Right atrium auricular region (tissue), 2 donors: ENCODE results near the gene MBD4. TPM values are rescaled to one million over a fixed set of nuclear protein-coding genes. Genes with fewer than 3 reads are reported as not detected.

Experiments used
- DNase-seq: peaks from one replicate; pipeline ENCODE4 v3.0.0-alpha.2; 2019; ENCODE audit warnings: low spot score
- H3K27ac ChIP-seq, 2 donors: fragments of 200-600 bp; sonication (generic); 1 replicate in 1 of 2; 2 replicates in 1 of 2; pipeline ENCODE4 v1.5.1; 2016 to 2019
- H3K27me3 ChIP-seq, 2 donors: fragments of 200-600 bp; sonication (generic); one replicate each; pipeline versions ENCODE4 v1.5.1 to v1.6.0; 2017 to 2019
- H3K36me3 ChIP-seq: fragments of 200-600 bp; sonication (generic); one replicate; pipeline ENCODE4 v1.5.1; 2016
- H3K4me1 ChIP-seq, 2 donors: fragments of 200-600 bp; sonication (generic); one replicate each; pipeline versions ENCODE4 v1.5.1 to v1.6.0; 2017 to 2019
- H3K4me3 ChIP-seq, 2 donors: fragments of 200-600 bp; sonication (generic); 1 replicate in 1 of 2; 2 replicates in 1 of 2; pipeline ENCODE4 v1.5.1; 2017 to 2019; ENCODE audit warnings: mild to moderate bottlenecking in 1 of 2, moderate library complexity in 1 of 2
- H3K9me3 ChIP-seq, 2 donors: fragments of 200-600 bp; sonication (generic); one replicate each; pipeline ENCODE4 v1.5.1; 2019
- total RNA-seq, 2 donors: library from RNA; depleted of rRNA; stranded (reverse); fragments of >200 nt; gene quantifications; one replicate each; pipeline ENCODE4 v1.1.0, GENCODE V29; 2016
- TF ChIP-seq, protein P1 (sequence below), 2 donors: fragments of 200-600 bp; sonication (generic); IDR thresholded peaks; one replicate each; pipeline ENCODE4 v1.5.1; 2019; ENCODE audit warnings: antibody characterized with exemption in 2 of 2

Gene MBD4
- total RNA-seq, 2 donors from 2014 or later = 17.8 to 26.4 TPM

DNA sequence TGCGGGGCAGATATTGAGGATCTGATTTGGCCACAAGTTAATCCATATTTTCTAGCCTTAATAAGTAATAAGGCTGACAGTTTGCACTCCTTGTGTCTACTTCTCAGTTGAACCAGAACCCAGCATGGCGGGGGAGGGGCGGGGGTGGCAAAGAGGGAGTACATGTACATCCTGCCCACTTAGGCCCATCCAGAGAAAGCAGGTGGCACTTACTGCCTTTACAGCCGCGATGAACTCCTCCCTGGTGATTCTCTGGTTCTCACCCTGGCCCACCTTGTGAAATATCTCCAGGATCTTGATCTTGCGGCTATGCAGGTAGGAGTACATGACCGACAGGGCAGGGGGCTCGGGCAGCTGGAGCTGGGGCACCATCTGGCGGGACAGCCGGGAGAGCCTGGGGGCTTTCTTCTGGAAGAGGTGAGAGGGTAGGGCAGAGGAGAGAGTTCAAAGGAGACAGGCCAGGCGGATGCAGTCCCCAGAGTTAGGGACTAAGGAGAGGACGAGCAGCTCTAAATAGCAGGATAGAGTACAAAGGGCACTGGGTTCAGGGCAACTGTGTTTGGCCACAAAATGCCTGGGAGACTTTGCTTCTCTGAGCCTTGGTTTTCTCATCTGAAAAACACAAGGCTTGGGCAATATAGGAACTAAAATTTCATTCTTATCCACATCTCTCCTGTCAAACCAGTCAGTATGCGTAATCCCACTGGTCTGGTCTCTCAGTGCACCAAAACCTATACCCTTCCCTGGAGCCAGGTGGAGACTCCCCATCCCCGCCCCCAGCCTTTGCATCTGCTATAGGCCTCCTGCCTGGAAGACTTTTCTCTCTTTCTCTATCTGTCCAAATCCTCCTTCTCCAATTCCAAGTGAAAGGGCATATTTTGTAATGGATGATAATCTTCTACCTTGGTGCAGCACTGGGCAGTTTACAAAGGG lies 21.4 kb downstream of the MBD4 start:
- H3K27me3 ChIP-seq = no peaks in the 10 kb centered on the region
- no peaks in the 10 kb centered on the region for H3K36me3 ChIP-seq
- H3K27ac ChIP-seq = peak overlapping the region in 1 of 2 donors; percentile 28
- H3K9me3 ChIP-seq = no peaks in the 10 kb centered on the region
- no peak overlapping the region for H3K4me3 ChIP-seq
- TF ChIP-seq, protein P1, sequence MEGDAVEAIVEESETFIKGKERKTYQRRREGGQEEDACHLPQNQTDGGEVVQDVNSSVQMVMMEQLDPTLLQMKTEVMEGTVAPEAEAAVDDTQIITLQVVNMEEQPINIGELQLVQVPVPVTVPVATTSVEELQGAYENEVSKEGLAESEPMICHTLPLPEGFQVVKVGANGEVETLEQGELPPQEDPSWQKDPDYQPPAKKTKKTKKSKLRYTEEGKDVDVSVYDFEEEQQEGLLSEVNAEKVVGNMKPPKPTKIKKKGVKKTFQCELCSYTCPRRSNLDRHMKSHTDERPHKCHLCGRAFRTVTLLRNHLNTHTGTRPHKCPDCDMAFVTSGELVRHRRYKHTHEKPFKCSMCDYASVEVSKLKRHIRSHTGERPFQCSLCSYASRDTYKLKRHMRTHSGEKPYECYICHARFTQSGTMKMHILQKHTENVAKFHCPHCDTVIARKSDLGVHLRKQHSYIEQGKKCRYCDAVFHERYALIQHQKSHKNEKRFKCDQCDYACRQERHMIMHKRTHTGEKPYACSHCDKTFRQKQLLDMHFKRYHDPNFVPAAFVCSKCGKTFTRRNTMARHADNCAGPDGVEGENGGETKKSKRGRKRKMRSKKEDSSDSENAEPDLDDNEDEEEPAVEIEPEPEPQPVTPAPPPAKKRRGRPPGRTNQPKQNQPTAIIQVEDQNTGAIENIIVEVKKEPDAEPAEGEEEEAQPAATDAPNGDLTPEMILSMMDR (IDR thresholded peaks at IDR 0.05) = no peak
- no peak for DNase-seq
- peaks cover 0 to 28% of the 10 kb centered on the region in 2 donors for H3K4me1 ChIP-seq

DNA sequence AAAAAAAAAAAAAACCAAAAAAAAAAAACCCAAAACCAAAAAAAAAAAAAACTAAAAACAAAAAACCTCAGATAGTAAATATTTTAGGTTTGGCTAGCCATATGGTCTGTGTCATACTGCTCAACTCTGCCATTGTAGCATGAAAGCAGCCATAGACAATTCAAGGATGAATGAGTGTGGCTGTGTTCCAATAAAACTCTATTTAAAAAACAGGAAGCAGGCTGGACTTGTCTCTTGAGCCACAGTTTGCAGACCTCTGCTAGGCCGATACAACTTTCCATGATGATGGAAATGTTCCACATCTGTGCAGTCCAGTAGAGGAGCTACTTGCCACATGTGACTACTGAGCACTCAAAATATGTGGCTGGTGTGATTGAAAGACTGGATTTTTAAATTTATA lies 22.4 kb downstream of the MBD4 start:
- Histone ChIP-seq H3K27me3 (no peaks in the 10 kb centered on the region), H3K9me3 (no peaks in the 10 kb centered on the region), H3K36me3 (no peaks in the 10 kb centered on the region), H3K27ac (no peak overlapping the region), H3K4me1 (peaks cover 0 to 38% of the 10 kb centered on the region in 2 donors), H3K4me3 (no peak overlapping the region)
- TF ChIP-seq, protein P1 (IDR thresholded peaks at IDR 0.05) = no peak
- no peak for DNase-seq

DNA sequence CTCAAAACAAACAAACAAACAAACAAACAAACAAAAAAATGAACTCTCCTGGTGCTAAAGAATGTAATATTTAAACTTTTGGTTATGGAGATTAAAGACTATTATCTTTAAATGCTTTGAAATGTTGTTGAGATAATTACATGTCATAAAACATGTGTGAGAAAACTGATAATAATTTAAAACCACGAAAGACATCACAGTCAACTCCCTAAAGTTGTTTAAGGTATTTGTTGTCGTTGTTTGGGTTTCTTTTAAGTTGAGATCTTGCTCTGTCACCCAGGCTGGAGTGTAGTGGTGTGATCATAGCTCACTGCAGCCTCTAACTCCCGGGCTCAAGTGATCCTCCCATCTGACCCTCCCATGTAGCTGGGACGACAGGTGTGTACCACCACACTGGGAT lies 23.3 kb downstream of the MBD4 start:
- Histone ChIP-seq H3K27me3 (no peaks in the 10 kb centered on the region), H3K27ac (no peak overlapping the region), H3K4me3 (no peak overlapping the region), H3K36me3 (no peaks in the 10 kb centered on the region), H3K4me1 (peaks cover 0 to 40% of the 10 kb centered on the region in 2 donors), H3K9me3 (no peaks in the 10 kb centered on the region)
- TF ChIP-seq, protein P1 (IDR thresholded peaks at IDR 0.05) = no peak
- DNase-seq = no peak

DNA sequence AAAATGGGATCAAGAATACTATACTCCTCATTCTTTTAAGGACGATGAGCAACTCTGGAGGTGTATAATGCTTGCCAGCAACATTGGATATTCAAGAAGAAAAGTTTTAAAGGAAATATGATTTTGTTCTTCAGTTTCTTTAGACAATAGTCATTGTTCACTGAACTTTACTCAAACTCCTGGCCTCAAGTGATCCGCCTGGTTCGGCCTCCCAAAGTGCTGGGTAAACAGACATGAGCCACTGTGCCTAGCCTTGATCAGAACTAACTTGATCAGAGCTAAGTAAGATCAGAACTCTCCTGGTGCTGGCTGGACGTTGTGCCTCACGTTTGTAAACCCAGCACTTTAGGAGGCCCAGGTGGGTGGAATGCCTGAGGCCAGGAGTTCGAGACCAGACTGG lies 23.9 kb downstream of the MBD4 start:
- Histone ChIP-seq H3K27me3 (no peaks in the 10 kb centered on the region), H3K27ac (no peak overlapping the region), H3K4me1 (peaks cover 0 to 40% of the 10 kb centered on the region in 2 donors), H3K36me3 (no peaks in the 10 kb centered on the region), H3K9me3 (no peaks in the 10 kb centered on the region), H3K4me3 (no peak overlapping the region)
- DNase-seq = no peak
- TF ChIP-seq, protein P1 (IDR thresholded peaks at IDR 0.05) = no peak

DNA sequence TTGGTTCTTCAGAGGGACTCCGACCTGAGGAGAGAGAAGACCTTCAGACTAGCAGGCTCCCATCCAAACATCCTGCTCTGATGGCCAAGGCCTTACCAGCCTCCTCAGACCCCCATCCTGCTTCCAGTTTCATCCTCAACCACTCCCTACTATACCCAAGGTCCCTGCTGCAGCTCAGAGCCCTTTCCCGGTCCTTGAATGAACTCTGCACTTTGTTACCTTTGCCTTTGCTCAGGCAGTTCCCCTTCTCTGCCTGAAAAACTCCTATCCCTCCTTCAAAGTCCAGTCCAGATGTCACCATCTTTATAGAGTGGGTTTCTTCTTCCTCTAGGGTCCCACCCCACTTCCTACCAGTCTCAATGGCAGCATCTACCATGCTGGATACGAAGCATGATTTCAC lies 24.4 kb downstream of the MBD4 start:
- no peaks in the 10 kb centered on the region for H3K27me3 ChIP-seq
- H3K36me3 ChIP-seq = no peaks in the 10 kb centered on the region
- DNase-seq = no peak
- TF ChIP-seq, protein P1 (IDR thresholded peaks at IDR 0.05) = no peak
- no peaks in the 10 kb centered on the region for H3K9me3 ChIP-seq
- H3K4me3 ChIP-seq = no peak overlapping the region
- H3K4me1 ChIP-seq = peaks cover 0 to 40% of the 10 kb centered on the region in 2 donors
- peak overlapping the region; percentile 80 to 89 for H3K27ac ChIP-seq
